ENCODE measurements around the gene ARHGAP27.
"Not testable (repeated sequence)": the region's sequence is repeated elsewhere in the genome, so short reads cannot be mapped to it uniquely, and the experiment has no call there.

The ARHGAP27 gene

DNA sequence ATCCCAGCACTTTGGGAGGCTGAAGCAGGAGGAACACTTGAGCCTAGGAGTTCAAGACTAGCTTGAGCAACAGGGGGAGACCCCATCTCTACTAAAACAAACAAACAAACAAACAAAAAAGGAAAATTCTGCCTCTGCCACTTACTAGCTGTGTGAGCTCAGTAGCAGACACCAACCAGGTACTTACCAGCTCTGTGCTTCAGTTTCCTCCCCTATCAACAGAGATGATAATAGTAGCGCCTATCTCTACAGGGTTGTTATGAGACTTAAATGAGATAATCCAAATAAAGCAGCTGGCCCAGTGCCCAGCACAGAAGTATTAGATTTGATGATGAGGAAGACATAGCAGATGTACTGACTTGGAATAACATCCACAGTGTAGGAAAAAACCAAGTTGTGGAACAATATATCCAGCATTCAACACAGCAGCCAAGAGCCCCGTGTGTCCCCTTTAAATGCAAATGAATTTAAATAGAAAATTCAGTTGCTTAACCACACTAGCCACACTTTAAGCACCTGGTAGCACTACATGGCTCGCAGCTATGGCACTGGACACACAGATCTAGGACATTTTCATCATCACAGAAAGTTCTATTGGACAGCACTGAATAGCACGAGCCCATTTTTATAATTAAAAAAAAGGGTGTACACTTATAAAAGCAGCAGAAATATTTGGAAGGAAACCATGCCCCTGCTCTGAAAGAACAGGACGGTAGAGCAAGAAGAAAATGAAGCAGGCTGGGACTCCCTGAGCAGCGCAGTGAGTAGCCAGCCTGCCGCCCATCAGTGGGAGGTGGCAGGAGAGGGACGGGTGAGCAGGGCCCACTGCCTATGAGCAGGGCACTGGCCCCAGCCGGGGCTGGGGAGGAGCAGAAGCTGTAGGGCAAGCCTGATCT, 19.9 kb upstream of the ARHGAP27 start:
- H3K36me3 ChIP-seq (ENCODE audit: control insufficient read depth, low read depth, low read length); H3K27me3 ChIP-seq (ENCODE audit: control insufficient read depth, insufficient read depth, low read length); H3K27ac ChIP-seq (ENCODE audit: low read length); H3K4me1 ChIP-seq (ENCODE audit: control insufficient read depth, low read depth, low read length); H3K4me3 ChIP-seq (ENCODE audit: low read length); H3K9me3 ChIP-seq (ENCODE audit: control insufficient read depth, low read depth, low read length); H3K9ac ChIP-seq (ENCODE audit: low read length): not testable (repeated sequence)

DNA sequence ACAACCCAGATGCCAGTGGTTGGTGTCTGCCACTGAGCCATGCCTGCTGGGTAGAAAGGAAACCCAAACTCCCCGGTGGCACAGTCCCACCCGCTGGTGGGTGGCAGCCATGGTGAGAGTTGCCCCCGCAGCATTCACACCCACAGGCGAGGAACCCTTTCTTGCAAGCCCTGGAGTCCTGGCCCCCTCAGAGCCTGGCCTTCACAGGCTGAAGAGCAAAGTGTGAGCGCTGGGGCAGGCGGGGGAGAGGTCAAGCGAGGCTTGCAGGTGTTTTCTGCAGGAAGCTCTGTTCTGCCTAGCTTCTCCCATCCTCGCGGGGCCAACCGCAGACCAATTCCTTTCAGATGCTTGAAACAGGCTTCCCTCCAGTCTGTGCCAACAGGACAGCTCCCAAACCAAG, 19.0 kb upstream of the ARHGAP27 start:
- H3K9ac ChIP-seq (ENCODE audit: low read length); H3K36me3 ChIP-seq (ENCODE audit: control insufficient read depth, low read depth, low read length); H3K4me1 ChIP-seq (ENCODE audit: control insufficient read depth, low read depth, low read length); H3K27me3 ChIP-seq (ENCODE audit: control insufficient read depth, insufficient read depth, low read length); H3K9me3 ChIP-seq (ENCODE audit: control insufficient read depth, low read depth, low read length); H3K27ac ChIP-seq (ENCODE audit: low read length); H3K4me3 ChIP-seq (ENCODE audit: low read length): not testable (repeated sequence)

DNA sequence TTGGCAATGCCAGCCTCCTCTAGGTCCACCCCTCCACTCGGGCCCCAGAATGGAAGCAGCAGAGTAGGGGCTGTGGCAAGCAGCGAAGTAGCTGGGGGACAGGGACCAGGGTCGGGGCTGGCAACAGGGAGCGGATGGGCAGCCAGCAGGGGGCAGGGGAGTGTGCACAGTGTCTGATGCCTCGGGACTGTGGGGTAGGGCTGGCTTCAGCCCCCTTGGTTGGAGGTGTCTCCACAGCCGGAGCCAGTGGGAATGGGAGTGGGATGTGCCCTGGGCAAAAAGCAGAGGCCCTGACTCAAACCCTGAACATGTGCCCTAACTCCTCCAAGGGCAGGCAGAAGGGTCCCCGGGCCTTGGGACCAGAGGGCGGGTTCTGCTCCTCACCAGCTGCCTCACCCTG, 18.5 kb upstream of the ARHGAP27 start:
- Histone ChIP-seq H3K4me1 (ENCODE audit: control insufficient read depth, low read depth, low read length) (no peaks in the 10 kb centered on the region), H3K36me3 (ENCODE audit: control insufficient read depth, low read depth, low read length) (no peaks in the 10 kb centered on the region), H3K27ac (ENCODE audit: low read length) (no peak overlapping the region), H3K27me3 (ENCODE audit: control insufficient read depth, insufficient read depth, low read length) (no peaks in the 10 kb centered on the region), H3K9ac (ENCODE audit: low read length) (no peak overlapping the region), H3K4me3 (ENCODE audit: low read length) (no peak overlapping the region), H3K9me3 (ENCODE audit: control insufficient read depth, low read depth, low read length) (no peaks in the 10 kb centered on the region)

DNA sequence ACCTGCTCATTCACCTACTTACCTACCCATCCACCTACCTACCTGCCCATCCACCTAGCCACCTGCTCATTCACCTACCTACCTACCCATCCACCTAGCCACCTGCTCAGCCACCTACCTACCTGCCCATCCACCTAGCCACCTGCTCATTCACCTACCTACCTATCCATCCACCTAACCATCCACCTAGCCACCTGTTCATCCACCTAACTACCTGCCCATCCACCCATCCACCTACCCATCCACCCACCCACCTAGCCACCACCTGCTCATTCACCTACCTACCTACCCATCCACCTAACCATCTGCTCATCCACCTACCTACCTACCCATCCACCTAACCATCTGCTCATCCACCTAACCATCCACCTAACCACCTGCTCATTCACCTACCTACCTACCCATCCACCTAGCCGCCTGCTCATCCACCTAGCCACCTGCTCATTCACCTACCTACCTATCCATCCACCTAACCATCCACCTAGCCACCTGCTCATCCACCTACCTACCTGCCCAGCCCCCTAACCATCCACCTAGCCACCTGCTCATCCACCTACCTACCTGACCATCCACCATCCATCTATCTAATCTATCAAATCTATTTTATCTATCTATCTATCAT, 17.1 kb upstream of the ARHGAP27 start:
- H3K27me3 ChIP-seq (ENCODE audit: control insufficient read depth, insufficient read depth, low read length): not testable (repeated sequence)

DNA sequence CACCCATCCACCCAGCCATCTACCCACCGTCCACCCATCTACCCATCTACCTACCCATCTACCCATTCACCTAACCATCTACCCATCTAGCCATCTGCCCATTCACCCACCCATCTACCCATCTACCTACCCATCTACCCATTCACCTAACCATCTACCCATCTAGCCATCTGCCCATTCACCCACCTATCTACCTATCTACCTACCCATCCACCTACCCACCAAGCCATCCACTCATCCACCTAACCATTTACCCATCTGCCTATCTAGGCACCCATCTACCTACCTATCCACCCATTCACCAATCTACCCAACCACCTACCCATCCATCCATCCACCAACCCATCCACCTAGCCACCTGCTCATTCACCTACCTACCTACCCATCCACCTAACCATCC, 16.6 kb upstream of the ARHGAP27 start:
- not testable (repeated sequence) for H3K36me3 ChIP-seq (ENCODE audit: control insufficient read depth, low read depth, low read length); H3K4me3 ChIP-seq (ENCODE audit: low read length); H3K27ac ChIP-seq (ENCODE audit: low read length); H3K4me1 ChIP-seq (ENCODE audit: control insufficient read depth, low read depth, low read length); H3K9me3 ChIP-seq (ENCODE audit: control insufficient read depth, low read depth, low read length); H3K27me3 ChIP-seq (ENCODE audit: control insufficient read depth, insufficient read depth, low read length); H3K9ac ChIP-seq (ENCODE audit: low read length)

More for the DNA sequence above, 17.1 kb upstream of the ARHGAP27 start:
- not testable (repeated sequence) for H3K4me1 ChIP-seq (ENCODE audit: control insufficient read depth, low read depth, low read length); H3K9me3 ChIP-seq (ENCODE audit: control insufficient read depth, low read depth, low read length); H3K36me3 ChIP-seq (ENCODE audit: control insufficient read depth, low read depth, low read length); H3K27ac ChIP-seq (ENCODE audit: low read length); H3K9ac ChIP-seq (ENCODE audit: low read length); H3K4me3 ChIP-seq (ENCODE audit: low read length)

DNA sequence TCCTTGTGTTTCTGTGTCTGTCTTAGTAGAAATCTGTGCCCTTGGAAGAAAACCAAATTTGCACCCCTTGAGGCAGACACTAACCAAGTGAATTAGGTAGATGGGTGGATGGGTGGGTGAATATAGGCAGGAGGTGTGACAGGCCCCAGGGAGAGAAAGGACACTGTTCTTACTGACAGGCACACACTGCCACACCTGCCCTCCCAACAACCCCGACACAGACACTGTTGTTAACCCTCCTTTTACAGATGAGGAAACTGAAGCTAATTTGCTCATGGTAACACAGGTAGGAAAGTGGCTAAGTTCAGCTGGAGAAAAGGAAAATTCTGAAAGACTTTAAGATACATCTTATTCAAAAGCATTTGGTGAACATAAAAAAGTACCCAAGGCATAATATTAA, 15.8 kb upstream of the ARHGAP27 start:
- not testable (repeated sequence) for H3K36me3 ChIP-seq (ENCODE audit: control insufficient read depth, low read depth, low read length); H3K9me3 ChIP-seq (ENCODE audit: control insufficient read depth, low read depth, low read length); H3K27ac ChIP-seq (ENCODE audit: low read length); H3K4me3 ChIP-seq (ENCODE audit: low read length); H3K27me3 ChIP-seq (ENCODE audit: control insufficient read depth, insufficient read depth, low read length); H3K9ac ChIP-seq (ENCODE audit: low read length); H3K4me1 ChIP-seq (ENCODE audit: control insufficient read depth, low read depth, low read length)

DNA sequence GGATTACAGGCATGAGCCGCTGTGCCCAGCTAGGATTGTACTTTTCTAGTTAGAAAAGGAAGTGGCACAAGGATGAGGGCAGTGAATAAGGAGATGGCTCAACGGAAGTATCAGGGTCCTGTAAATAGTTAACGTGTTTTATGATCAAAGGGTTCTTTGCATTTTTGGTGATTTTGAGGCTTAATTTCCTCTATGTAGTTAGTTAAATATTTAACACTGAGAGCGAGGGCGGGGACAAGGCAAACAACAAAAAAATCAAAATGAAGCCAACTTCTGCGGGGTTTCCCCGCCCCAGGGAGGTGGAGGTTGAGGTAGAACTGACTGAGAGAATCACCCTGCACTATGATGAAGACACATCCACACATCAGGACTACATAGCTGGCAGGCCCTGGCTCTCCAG, 15.4 kb upstream of the ARHGAP27 start:
- not testable (repeated sequence) for H3K9ac ChIP-seq (ENCODE audit: low read length); H3K27ac ChIP-seq (ENCODE audit: low read length); H3K4me1 ChIP-seq (ENCODE audit: control insufficient read depth, low read depth, low read length); H3K4me3 ChIP-seq (ENCODE audit: low read length); H3K36me3 ChIP-seq (ENCODE audit: control insufficient read depth, low read depth, low read length); H3K9me3 ChIP-seq (ENCODE audit: control insufficient read depth, low read depth, low read length); H3K27me3 ChIP-seq (ENCODE audit: control insufficient read depth, insufficient read depth, low read length)

DNA sequence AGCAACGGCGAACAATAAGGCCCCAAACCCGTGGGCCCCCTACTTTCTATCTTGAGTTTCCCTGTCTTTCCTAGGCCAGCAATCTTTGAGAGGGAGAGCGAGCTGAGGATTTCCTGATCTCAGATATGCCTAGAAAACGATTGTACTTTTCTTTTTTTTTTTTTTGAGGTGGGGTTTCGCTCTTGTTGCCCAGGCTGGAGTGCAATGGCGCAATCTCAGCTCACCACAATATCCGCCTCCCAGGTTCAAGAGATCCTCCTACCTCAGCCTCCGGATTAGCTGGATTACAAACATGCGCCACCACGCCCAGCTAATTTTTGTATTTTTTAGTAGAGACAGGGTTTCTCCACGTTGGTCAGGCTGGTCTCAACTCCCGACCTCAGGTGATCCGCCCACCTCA, 15.0 kb upstream of the ARHGAP27 start:
- H3K4me3 ChIP-seq (ENCODE audit: low read length); H3K27me3 ChIP-seq (ENCODE audit: control insufficient read depth, insufficient read depth, low read length); H3K9me3 ChIP-seq (ENCODE audit: control insufficient read depth, low read depth, low read length); H3K4me1 ChIP-seq (ENCODE audit: control insufficient read depth, low read depth, low read length); H3K36me3 ChIP-seq (ENCODE audit: control insufficient read depth, low read depth, low read length); H3K27ac ChIP-seq (ENCODE audit: low read length); H3K9ac ChIP-seq (ENCODE audit: low read length): not testable (repeated sequence)

DNA sequence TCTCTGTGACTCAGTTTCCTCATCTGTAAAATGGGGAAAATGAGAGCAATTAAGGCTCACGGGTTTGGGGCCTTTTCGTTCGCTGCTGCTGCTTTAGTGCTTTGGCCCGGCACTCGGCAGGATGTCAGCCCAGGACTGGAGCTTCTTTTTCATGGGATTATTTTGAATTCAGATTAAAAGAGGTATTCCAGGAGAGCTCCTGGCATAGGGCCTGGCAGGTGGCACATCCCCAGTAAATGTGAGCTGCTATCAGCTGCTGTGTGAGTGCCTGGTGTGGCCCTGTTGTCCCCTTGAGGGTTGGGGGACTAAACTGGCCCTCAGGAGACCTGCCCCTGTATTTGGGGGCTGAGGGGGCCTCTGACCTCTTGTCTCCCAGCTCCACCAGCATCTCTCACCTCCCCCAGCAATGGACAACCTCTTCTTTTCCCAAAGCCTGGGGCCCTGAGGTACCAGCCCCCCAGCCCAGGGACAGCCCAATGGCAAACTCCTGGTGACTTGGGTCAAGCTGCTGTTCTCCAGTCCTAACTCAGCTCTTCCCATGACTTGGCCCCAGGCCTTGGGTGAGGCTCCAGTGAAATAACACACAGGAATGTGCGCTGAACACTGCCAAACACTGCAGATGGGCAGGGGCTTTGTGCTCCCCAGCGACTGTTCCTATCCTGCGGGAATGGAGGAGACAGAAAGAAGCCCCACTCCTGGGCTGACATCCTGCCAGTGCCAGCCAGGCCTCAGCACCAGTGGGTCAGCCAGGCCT, 14.4 kb upstream of the ARHGAP27 start:
- H3K9me3 ChIP-seq (ENCODE audit: control insufficient read depth, low read depth, low read length); H3K4me1 ChIP-seq (ENCODE audit: control insufficient read depth, low read depth, low read length); H3K4me3 ChIP-seq (ENCODE audit: low read length); H3K27ac ChIP-seq (ENCODE audit: low read length); H3K27me3 ChIP-seq (ENCODE audit: control insufficient read depth, insufficient read depth, low read length); H3K36me3 ChIP-seq (ENCODE audit: control insufficient read depth, low read depth, low read length); H3K9ac ChIP-seq (ENCODE audit: low read length): not testable (repeated sequence)

DNA sequence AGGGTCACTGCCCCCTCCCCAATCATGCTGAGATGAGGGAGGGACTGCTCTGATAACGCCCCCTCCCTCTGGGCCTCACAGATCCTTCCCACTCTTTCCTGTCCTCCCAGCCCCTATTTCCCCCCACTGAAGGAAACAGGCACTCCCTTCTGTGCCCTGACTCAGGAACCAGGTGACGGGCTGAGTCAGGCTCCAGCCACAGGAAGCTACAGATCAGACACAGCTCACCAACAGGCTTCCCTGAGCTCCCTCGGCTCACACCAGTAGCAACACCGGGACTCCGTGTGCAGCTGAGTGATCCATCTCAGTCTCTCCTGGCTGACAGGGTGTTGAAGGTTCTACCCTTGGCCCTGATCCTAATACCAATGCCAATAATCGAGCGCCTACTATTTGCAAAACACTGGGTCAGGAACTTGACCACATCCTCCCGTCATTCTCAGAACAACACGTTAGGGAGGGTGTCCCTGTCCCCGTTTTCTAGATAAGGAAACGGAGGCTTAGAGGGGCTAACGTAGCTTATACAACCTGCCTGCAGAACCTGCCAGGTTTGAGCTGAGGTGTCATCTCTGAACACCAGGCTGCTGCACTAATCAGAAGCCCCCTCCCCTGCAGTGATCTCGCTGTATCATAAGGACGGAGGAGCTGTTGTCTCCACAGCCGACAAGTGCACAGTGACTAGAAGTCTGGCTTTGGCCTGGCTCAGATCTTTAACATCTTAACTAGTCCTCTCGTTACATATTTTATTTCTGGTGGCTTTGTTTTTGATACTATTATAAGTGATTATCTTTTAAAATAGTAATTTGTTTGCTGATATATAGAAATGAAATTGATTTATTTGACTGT, 13.5 kb upstream of the ARHGAP27 start:
- H3K27me3 ChIP-seq (ENCODE audit: control insufficient read depth, insufficient read depth, low read length); H3K27ac ChIP-seq (ENCODE audit: low read length); H3K4me3 ChIP-seq (ENCODE audit: low read length); H3K36me3 ChIP-seq (ENCODE audit: control insufficient read depth, low read depth, low read length); H3K9ac ChIP-seq (ENCODE audit: low read length); H3K4me1 ChIP-seq (ENCODE audit: control insufficient read depth, low read depth, low read length); H3K9me3 ChIP-seq (ENCODE audit: control insufficient read depth, low read depth, low read length): not testable (repeated sequence)
